HepG2 (cell line): ENCODE data around the gene TP53TG5. TPM values are rescaled to one million over a fixed set of nuclear protein-coding genes. Genes with fewer than 3 reads are reported as not detected.
A peak's percentile ranks its signal among the peaks of the same experiment; 100 is the strongest.

ENCODE experiments used
- ARID2 ChIP-seq: sonication (generic); formaldehyde crosslinking; IDR thresholded peaks from 2 replicates; pipeline ENCODE4 v1.8.1; 2022; ENCODE audit warnings: mild to moderate bottlenecking, missing genetic modification reagents, borderline replicate concordance
- CHCHD3 ChIP-seq: sonication (generic); formaldehyde crosslinking; IDR thresholded peaks from 2 replicates; pipeline ENCODE4 v1.8.0; 2022; ENCODE audit warnings: mild to moderate bottlenecking, missing genetic modification reagents, moderate library complexity
- KDM4B ChIP-seq: sonication (generic); formaldehyde crosslinking; IDR thresholded peaks from 2 replicates; pipeline ENCODE4 v1.4.0; 2020; ENCODE audit warnings: missing genetic modification reagents
- NRL ChIP-seq: sonication (generic); formaldehyde crosslinking; IDR thresholded peaks from 2 replicates; pipeline ENCODE4 v1.5.0; 2020; ENCODE audit warnings: missing genetic modification reagents, mild to moderate bottlenecking, moderate library complexity, borderline replicate concordance
- THRA ChIP-seq: sonication (generic); formaldehyde crosslinking; IDR thresholded peaks from 2 replicates; pipeline ENCODE4 v1.4.0; 2020; ENCODE audit warnings: missing genetic modification reagents, borderline replicate concordance
- ZNF12 ChIP-seq: sonication (generic); formaldehyde crosslinking; IDR thresholded peaks from 2 replicates; pipeline ENCODE4 v1.5.0; 2020; ENCODE audit warnings: missing genetic modification reagents
- ZNF280B ChIP-seq: sonication (generic); formaldehyde crosslinking; IDR thresholded peaks from 2 replicates; pipeline ENCODE4 v1.5.0; 2020; ENCODE audit warnings: missing genetic modification reagents, mild to moderate bottlenecking, borderline replicate concordance
- ZNF441 ChIP-seq: sonication (generic); formaldehyde crosslinking; IDR thresholded peaks from 2 replicates; pipeline ENCODE4 v1.7.0; 2021; ENCODE audit warnings: missing genetic modification reagents, borderline replicate concordance
- ZNF547 ChIP-seq: sonication (generic); formaldehyde crosslinking; IDR thresholded peaks from 2 replicates; pipeline ENCODE4 v1.5.1; 2020; ENCODE audit warnings: mild to moderate bottlenecking, missing genetic modification reagents
- ZNF609 ChIP-seq: sonication (generic); formaldehyde crosslinking; IDR thresholded peaks from 2 replicates; pipeline ENCODE4 v1.4.0; 2020; ENCODE audit warnings: mild to moderate bottlenecking, missing genetic modification reagents, borderline replicate concordance
- polyA plus RNA-seq, 8 experiments: library from polyadenylated mRNA; depleted of rRNA in 3 of 8; stranded (reverse) in 7 of 8; unstranded in 1 of 8; fragments of >200 nt; fragmentation: Illumina TruSeq in 4 of 8; extraction: Trizol in 4 of 8; gene quantifications; 2 replicates each; pipeline versions ENCODE4 v1.2.1 to v1.2.3, GENCODE V29; 2011 to 2016; ENCODE audit warnings: low read depth in 4 of 8, missing spikeins in 1 of 8, mixed read lengths in 1 of 8; ENCODE audit not compliant: insufficient read depth in 1 of 8
- total RNA-seq, 5 experiments: library from RNA; depleted of rRNA; stranded (reverse); fragments of >200 nt; fragmentation: Illumina TruSeq; extraction: Trizol; gene quantifications; 2 replicates each; pipeline ENCODE4 v1.2.3, GENCODE V29; 2016; ENCODE audit warnings: low read depth in 1 of 5
- TF ChIP-seq, protein P1 (sequence below): sonication (generic); formaldehyde crosslinking; IDR thresholded peaks from 2 replicates; pipeline ENCODE4 v1.4.0; 2020; ENCODE audit warnings: missing genetic modification reagents, borderline replicate concordance

TP53TG5 gene
- total and polyA plus RNA-seq, 2 of the 13 experiments (the other 11 are each of a cell fraction or from before 2014, with no cell fraction given) = 0.11 TPM; not detected in 1

DNA sequence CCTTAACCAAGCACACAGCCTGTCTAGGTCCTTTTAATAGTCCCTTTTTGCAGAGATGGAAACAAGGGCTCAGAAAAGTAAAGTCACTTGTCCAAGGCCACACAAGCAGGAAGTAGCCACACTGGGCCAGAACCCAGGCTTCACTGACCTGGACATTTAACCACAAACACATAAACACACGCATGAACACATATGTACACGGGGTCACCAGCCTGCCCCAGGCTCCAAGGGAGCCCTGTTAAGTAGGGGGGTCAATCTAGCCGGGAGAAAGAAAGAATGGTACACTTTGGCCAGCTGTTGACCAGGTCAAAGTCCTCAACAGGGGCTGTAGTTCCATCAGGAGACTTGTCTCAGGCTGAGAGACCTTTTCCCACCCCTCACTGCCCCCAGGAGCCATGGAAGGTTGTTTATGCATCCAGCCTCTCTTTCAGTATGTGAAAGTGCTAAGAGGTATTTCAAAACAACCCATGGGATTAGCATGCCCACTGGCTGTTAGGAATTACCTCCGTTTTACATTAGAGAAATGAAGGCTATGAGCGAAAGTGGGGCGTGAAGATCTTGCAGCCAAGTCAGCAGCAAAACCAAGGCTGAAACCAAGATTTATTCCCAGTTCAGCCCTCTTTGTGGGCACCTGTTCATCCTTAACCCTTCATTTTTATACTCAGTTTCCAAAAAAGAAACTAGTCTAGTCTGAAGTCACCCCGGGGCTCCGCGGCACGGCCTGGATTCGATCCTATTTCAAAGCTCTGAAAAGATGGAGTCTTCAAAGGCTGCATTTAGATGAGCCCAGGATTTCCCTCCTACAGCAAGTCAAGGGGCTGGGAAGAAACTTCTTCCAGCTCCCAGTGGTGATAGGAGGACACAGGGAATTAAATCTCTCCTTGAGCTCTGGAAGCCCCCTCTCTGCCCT is 39.7 kb downstream of the TP53TG5 start (continued):
- TF ChIP-seq, protein P1, sequence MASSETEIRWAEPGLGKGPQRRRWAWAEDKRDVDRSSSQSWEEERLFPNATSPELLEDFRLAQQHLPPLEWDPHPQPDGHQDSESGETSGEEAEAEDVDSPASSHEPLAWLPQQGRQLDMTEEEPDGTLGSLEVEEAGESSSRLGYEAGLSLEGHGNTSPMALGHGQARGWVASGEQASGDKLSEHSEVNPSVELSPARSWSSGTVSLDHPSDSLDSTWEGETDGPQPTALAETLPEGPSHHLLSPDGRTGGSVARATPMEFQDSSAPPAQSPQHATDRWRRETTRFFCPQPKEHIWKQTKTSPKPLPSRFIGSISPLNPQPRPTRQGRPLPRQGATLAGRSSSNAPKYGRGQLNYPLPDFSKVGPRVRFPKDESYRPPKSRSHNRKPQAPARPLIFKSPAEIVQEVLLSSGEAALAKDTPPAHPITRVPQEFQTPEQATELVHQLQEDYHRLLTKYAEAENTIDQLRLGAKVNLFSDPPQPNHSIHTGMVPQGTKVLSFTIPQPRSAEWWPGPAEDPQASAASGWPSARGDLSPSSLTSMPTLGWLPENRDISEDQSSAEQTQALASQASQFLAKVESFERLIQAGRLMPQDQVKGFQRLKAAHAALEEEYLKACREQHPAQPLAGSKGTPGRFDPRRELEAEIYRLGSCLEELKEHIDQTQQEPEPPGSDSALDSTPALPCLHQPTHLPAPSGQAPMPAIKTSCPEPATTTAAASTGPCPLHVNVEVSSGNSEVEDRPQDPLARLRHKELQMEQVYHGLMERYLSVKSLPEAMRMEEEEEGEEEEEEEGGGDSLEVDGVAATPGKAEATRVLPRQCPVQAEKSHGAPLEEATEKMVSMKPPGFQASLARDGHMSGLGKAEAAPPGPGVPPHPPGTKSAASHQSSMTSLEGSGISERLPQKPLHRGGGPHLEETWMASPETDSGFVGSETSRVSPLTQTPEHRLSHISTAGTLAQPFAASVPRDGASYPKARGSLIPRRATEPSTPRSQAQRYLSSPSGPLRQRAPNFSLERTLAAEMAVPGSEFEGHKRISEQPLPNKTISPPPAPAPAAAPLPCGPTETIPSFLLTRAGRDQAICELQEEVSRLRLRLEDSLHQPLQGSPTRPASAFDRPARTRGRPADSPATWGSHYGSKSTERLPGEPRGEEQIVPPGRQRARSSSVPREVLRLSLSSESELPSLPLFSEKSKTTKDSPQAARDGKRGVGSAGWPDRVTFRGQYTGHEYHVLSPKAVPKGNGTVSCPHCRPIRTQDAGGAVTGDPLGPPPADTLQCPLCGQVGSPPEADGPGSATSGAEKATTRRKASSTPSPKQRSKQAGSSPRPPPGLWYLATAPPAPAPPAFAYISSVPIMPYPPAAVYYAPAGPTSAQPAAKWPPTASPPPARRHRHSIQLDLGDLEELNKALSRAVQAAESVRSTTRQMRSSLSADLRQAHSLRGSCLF (CRISPR knock-in tag) = no peak
- TF ChIP-seq THRA (CRISPR knock-in tag) (peak; percentile 49; the same call in 1 of the 2 replicates), KDM4B (CRISPR knock-in tag) (0 out of 2 replicates have a peak, but pooled peaks have one; percentile 19), ZNF547 (peak; percentile 21; the same call in 1 of the 2 replicates), CHCHD3 (CRISPR knock-in tag) (no peak), ZNF280B (no peak), ZNF609 (CRISPR knock-in tag) (peak; percentile 27; the same call in 1 of the 2 replicates), ZNF441 (CRISPR knock-in tag) (0 out of 2 replicates have a peak, but pooled peaks have one; percentile 46), ARID2 (CRISPR knock-in tag) (peak; percentile 74; the same call in 1 of the 2 replicates), NRL (CRISPR knock-in tag) (no peak), ZNF12 (CRISPR knock-in tag) (no peak)
